Measurements from ENCODE around the gene RNF113B.

RNF113B gene

DNA sequence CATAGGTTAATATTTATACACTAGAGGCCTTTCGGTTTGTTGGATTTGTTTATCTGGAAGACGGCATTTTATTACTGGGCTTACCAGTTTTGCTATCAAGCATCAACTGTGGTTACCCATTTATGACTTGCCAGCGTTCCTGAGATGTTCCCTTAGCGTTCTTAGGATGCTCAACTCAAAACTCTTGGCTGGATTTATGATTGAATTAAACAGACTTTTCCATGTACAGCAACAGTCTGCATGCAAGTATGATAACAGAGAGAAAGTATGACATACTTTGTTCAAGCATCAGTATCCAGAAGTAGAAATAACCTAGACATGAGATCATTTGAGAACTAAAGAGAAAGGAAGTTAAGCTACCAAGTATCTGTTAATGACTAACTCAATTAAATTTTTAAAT lies 29.9 kb upstream of the RNF113B start:
- no peak for DNase-seq (ENCODE audit: low read depth)
- H3K4me3 ChIP-seq (ENCODE audit: low read depth, low read length), result no peak overlapping the region
- TF ChIP-seq, protein P1, sequence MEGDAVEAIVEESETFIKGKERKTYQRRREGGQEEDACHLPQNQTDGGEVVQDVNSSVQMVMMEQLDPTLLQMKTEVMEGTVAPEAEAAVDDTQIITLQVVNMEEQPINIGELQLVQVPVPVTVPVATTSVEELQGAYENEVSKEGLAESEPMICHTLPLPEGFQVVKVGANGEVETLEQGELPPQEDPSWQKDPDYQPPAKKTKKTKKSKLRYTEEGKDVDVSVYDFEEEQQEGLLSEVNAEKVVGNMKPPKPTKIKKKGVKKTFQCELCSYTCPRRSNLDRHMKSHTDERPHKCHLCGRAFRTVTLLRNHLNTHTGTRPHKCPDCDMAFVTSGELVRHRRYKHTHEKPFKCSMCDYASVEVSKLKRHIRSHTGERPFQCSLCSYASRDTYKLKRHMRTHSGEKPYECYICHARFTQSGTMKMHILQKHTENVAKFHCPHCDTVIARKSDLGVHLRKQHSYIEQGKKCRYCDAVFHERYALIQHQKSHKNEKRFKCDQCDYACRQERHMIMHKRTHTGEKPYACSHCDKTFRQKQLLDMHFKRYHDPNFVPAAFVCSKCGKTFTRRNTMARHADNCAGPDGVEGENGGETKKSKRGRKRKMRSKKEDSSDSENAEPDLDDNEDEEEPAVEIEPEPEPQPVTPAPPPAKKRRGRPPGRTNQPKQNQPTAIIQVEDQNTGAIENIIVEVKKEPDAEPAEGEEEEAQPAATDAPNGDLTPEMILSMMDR (IDR thresholded peaks at IDR 0.05; ENCODE audit: control insufficient read depth, extremely low read depth, insufficient read depth), result no peak

DNA sequence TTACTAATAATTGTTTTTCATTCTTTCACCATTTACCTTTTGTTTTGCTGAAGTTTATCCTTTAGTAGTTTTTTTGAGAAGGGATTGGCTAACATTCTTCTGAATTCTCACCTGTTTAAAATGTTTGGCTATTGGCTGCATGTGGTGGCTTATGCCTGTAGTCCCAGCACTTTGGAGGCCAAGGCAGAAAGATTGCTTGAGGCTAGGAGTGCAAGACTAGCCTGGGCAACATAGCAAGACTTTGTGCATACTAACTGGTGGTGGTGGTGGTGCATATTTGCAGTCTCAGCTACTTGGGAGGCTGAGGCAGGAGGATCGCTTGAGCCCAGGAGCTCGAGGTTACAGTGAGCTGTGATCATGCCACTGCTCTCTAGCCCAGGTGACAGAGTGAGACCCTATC lies 27.5 kb upstream of the RNF113B start:
- DNase-seq (ENCODE audit: low read depth), result no peak
- TF ChIP-seq, protein P1 (IDR thresholded peaks at IDR 0.05; ENCODE audit: control insufficient read depth, extremely low read depth, insufficient read depth), result no peak
- H3K4me3 ChIP-seq (ENCODE audit: low read depth, low read length), result no peak overlapping the region

DNA sequence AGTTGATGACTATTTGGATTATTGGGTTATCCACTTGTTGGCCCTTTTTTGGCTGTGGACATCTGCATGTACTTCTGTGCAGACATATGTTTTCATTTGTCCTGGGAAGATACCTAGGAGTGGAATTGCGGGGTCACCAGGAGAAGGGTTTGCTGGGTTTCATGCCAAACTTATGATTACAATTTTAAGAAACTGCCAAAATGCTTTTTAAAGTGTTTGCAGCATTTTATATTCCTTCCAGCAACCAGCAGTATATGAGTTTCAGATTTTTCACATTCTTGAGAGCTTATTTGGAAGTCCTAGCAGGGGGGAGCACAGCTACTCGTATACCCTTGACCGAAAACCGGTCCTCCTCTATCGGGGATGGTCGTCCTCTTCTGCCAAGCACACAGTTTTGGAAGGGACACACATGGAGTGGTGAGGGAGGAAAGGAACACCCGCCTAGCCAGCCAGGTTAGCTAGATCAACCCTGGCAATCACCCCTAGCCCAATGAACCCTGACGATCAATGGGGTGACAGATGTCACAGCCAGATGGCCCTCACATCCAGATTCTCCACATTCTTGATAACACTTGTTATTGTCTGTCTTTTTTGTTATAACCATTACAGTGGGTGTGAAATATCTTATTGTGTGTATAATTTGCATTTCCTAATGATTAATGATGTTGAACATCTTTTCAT lies 26.7 kb upstream of the RNF113B start:
- DNase-seq (ENCODE audit: low read depth), result no peak
- no peak overlapping the region for H3K4me3 ChIP-seq (ENCODE audit: low read depth, low read length)
- TF ChIP-seq, protein P1 (IDR thresholded peaks at IDR 0.05; ENCODE audit: control insufficient read depth, extremely low read depth, insufficient read depth), result no peak

DNA sequence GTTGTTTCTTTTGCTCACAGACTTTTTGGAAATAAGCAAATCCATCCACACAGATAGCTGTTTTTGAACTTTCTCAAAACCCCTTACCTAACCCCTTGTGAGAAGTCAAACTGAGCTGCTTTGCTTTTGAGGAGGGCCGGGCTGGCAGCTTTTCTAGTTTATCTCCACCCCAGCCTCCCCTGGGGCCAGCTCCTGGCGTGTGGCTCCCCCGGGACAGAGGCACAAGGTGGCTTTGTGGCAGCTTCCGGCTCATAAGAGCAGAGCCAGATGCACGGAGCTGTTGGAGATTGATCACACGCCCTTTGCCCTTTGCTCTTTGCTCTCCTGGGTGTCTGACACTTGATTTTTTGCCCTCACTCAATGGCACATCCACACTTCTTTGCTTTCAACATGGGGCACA lies 24.9 kb upstream of the RNF113B start:
- TF ChIP-seq, protein P1 (IDR thresholded peaks at IDR 0.05; ENCODE audit: control insufficient read depth, extremely low read depth, insufficient read depth), result no peak
- no peak for DNase-seq (ENCODE audit: low read depth)
- no peak overlapping the region for H3K4me3 ChIP-seq (ENCODE audit: low read depth, low read length)

DNA sequence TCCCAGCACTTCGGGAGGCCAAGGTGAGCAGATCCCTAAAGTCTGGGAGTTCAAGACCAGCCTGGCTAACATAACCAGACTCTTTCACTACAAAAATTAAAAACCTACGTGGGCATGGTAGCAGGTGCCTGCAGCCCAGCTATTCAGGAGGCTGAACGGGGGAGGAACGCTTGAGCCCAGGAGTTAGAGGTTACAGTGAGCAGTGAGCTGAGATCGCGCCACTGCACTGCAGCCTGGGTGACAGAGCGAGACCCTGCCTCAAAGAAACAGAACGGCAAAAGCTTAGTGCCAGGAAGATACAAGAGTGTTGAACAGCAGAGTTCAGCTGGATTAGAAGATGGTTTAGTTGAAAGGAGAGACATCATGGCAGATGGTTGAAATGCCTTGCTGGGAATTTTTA lies 24.1 kb upstream of the RNF113B start:
- TF ChIP-seq, protein P1 (IDR thresholded peaks at IDR 0.05; ENCODE audit: control insufficient read depth, extremely low read depth, insufficient read depth), result no peak
- H3K4me3 ChIP-seq (ENCODE audit: low read depth, low read length), result no peak overlapping the region
- DNase-seq (ENCODE audit: low read depth), result no peak

DNA sequence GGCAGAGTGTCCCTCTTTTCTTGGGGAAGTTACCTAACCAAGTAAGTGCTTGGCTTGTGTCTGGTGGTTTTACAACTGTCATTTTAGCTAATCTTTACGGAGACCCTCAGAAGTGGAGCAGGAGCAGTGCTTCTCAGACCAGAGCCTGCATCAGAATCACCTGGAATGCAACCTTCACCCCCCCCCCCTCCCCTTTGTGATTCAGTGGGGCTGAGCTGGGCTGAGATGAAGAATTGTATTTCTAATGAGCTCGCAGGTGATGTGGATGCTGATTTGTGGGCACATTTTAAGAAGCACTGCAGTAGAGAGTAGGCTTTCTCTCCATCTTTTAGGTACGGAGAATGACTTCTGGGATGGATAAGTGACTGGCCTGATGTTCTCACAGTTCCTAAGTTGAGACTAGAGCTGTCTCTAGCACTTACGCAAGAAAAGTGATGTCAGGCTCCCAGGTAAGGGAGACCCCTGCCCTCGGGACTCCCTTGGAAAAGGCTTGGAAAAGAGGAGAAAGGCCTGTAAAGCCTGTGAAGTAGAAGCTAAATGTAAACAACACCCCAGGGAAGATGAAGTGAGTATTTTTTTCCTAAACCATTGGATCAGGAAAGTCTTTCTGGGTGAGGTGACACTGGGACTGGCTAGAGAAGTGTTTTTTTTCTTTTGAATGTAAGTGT lies 23.3 kb upstream of the RNF113B start:
- DNase-seq (ENCODE audit: low read depth), result no peak
- TF ChIP-seq, protein P1 (IDR thresholded peaks at IDR 0.05; ENCODE audit: control insufficient read depth, extremely low read depth, insufficient read depth), result no peak
- no peak overlapping the region for H3K4me3 ChIP-seq (ENCODE audit: low read depth, low read length)

Data from LNCaP clone FGC (cell line).